ENCODE results near the gene SUB1.

The SUB1 gene

GRCh38 chr5:32600054-32600622 is 14.8 kb downstream of the SUB1 start:
- H3K36me3 ChIP-seq (ENCODE audit: insufficient read depth, low read length), result peaks cover 54% of the 10 kb centered on the region
- no peaks in the 10 kb centered on the region for H3K9me3 ChIP-seq (ENCODE audit: low read length)
- no peaks in the 10 kb centered on the region for H3F3A ChIP-seq (ENCODE audit: insufficient read depth, low read length)
- no peaks in the 10 kb centered on the region for H3K9me2 ChIP-seq (ENCODE audit: low read depth, low read length)
- no peaks in the 10 kb centered on the region for H3K27me3 ChIP-seq (ENCODE audit: insufficient read depth, low read length)
- H3K27ac ChIP-seq (ENCODE audit: low read depth, low read length, poor library complexity, severe bottlenecking), result no peak overlapping the region
- H4K20me1 ChIP-seq (ENCODE audit: insufficient read depth, low read length), result no peaks in the 10 kb centered on the region
- no peak for TF ChIP-seq CTCF (IDR thresholded peaks at IDR 0.05; ENCODE audit: low read length)
- TF ChIP-seq EZH2 (IDR thresholded peaks at IDR 0.05; ENCODE audit: borderline replicate concordance, low read length), result no peak
- H3K4me3 ChIP-seq (ENCODE audit: low read depth, low read length, poor library complexity, severe bottlenecking), result no peak overlapping the region
- no peak overlapping the region for H2AFZ ChIP-seq (ENCODE audit: low read length)
- H3K4me2 ChIP-seq (ENCODE audit: low read length), result no peak overlapping the region
- H3K9ac ChIP-seq (ENCODE audit: low read length), result no peak overlapping the region
- H3K79me2 ChIP-seq (ENCODE audit: insufficient read depth, low read length), result no peaks in the 10 kb centered on the region
- H3K4me1 ChIP-seq (ENCODE audit: insufficient read depth, low read length, severe bottlenecking), result no peaks in the 10 kb centered on the region

GRCh38 chr5:32601623-32602295 is 16.4 kb downstream of the SUB1 start:
- no peaks in the 10 kb centered on the region for H4K20me1 ChIP-seq (ENCODE audit: insufficient read depth, low read length)
- no peak overlapping the region for H3K27ac ChIP-seq (ENCODE audit: low read depth, low read length, poor library complexity, severe bottlenecking)
- H3K9ac ChIP-seq (ENCODE audit: low read length), result no peak overlapping the region
- H3K9me3 ChIP-seq (ENCODE audit: low read length), result no peaks in the 10 kb centered on the region
- H3F3A ChIP-seq (ENCODE audit: insufficient read depth, low read length), result no peaks in the 10 kb centered on the region
- H3K36me3 ChIP-seq (ENCODE audit: insufficient read depth, low read length), result peaks cover 39% of the 10 kb centered on the region
- H3K4me3 ChIP-seq (ENCODE audit: low read depth, low read length, poor library complexity, severe bottlenecking), result no peak overlapping the region
- no peaks in the 10 kb centered on the region for H3K4me1 ChIP-seq (ENCODE audit: insufficient read depth, low read length, severe bottlenecking)
- TF ChIP-seq CTCF (IDR thresholded peaks at IDR 0.05; ENCODE audit: low read length) (no peak), EZH2 (IDR thresholded peaks at IDR 0.05; ENCODE audit: borderline replicate concordance, low read length) (no peak)
- no peak overlapping the region for H2AFZ ChIP-seq (ENCODE audit: low read length)
- no peak overlapping the region for H3K4me2 ChIP-seq (ENCODE audit: low read length)
- no peaks in the 10 kb centered on the region for H3K9me2 ChIP-seq (ENCODE audit: low read depth, low read length)
- H3K27me3 ChIP-seq (ENCODE audit: insufficient read depth, low read length), result no peaks in the 10 kb centered on the region
- no peaks in the 10 kb centered on the region for H3K79me2 ChIP-seq (ENCODE audit: insufficient read depth, low read length)

DNA sequence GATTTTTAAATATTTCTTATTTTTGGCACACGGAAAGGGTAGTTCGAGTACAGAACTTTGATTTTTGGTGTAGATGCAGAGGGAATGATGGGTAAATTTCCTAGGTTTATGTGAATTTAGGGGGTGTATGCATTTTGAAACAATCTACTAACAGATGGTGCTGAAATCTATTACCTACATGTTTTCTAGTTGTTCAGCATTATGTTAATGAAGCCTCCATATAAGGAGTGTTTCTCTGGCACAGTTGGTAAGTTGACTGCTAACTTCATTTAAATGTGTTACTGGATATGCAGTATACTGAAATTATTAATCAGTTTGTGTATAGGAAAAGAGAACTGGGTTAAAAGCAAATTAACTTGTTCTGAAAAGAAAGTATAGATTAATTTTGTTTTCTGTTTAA is 17.5 kb downstream of the SUB1 start:
- H4K20me1 ChIP-seq (ENCODE audit: insufficient read depth, low read length), result no peaks in the 10 kb centered on the region
- no peak overlapping the region for H3K27ac ChIP-seq (ENCODE audit: low read depth, low read length, poor library complexity, severe bottlenecking)
- no peaks in the 10 kb centered on the region for H3K9me3 ChIP-seq (ENCODE audit: low read length)
- no peak overlapping the region for H3K4me3 ChIP-seq (ENCODE audit: low read depth, low read length, poor library complexity, severe bottlenecking)
- H3K4me2 ChIP-seq (ENCODE audit: low read length), result no peak overlapping the region
- H2AFZ ChIP-seq (ENCODE audit: low read length), result no peak overlapping the region
- H3K36me3 ChIP-seq (ENCODE audit: insufficient read depth, low read length), result peaks cover 30% of the 10 kb centered on the region
- no peaks in the 10 kb centered on the region for H3K27me3 ChIP-seq (ENCODE audit: insufficient read depth, low read length)
- H3F3A ChIP-seq (ENCODE audit: insufficient read depth, low read length), result no peaks in the 10 kb centered on the region
- TF ChIP-seq CTCF (IDR thresholded peaks at IDR 0.05; ENCODE audit: low read length) (no peak), EZH2 (IDR thresholded peaks at IDR 0.05; ENCODE audit: borderline replicate concordance, low read length) (no peak)
- no peaks in the 10 kb centered on the region for H3K79me2 ChIP-seq (ENCODE audit: insufficient read depth, low read length)
- no peaks in the 10 kb centered on the region for H3K4me1 ChIP-seq (ENCODE audit: insufficient read depth, low read length, severe bottlenecking)
- no peak overlapping the region for H3K9ac ChIP-seq (ENCODE audit: low read length)
- H3K9me2 ChIP-seq (ENCODE audit: low read depth, low read length), result no peaks in the 10 kb centered on the region

Measured in OCI-LY1 (cell line).